Measurements from ENCODE around the gene FZD10.

FZD10 gene

GRCh38 chr12:130212384-130212989 lies 50.2 kb downstream of the FZD10 start:
- no peak for DNase-seq (ENCODE audit: low read depth)

DNA sequence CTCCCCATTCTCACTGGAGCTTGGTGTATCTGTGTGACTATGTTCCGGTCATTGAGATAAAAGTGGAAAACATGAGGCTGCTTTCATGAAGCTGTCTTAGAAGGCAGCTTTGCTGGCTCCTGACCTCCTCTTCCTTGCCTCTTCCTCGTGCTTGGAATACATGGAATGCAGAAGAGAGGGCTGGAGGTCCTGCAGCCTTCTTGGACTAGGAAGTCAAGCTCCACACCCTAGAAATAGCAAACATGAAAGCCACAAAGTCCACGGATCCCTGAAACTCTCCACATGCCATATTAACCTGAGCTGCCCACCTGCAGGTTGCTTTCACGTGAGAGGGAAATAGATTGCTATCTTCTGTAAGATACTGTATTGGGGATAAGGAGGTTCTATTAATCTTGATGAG lies 51.0 kb downstream of the FZD10 start:
- no peak for DNase-seq (ENCODE audit: low read depth)

DNA sequence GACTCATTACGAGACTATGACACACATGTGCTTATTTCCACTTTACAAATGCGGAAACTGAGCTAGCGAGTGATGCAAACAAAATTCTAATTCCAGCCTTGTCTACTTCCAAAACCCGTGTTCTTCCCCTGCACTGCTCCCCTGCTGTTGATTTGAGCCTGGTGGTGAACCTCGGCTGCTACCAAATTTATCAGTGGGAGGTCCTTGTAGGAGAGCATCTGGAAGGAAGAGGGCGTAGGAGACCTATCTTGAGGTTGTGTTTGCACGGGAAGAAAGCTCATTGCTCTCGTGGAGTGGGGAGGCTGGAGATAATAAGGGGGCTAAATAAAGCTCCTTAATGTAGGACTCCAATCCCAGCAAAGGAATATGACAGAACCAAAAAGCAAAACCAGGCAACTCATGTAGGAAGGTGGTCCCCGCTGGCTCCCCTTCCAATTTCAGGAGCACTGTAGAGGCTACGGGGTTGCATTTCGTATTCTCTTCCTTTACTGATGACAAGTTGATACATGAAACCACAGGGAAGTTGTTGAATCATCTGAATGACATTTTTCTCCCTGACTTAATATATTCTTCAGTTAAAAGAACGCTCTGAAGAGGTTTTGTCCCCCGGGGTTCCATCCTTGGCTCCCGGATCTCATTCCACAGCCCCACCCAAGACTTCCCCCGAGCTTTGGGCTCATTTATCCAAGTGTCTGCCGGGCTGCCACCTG lies 52.6 kb downstream of the FZD10 start:
- DNase-seq (ENCODE audit: low read depth), result no peak
